Epithelial cell of esophagus (primary cell): Measurements from ENCODE around the gene ASPHD1.
A peak's percentile ranks its signal among the peaks of the same experiment; 100 is the strongest.

Experiments
- DNase-seq: peaks from one replicate; pipeline ENCODE4 v3.0.0; 2010; ENCODE audit warnings: low read depth
- H3K4me3 ChIP-seq: 2 replicates; pipeline ENCODE4 v1.5.1; 2011; ENCODE audit warnings: mild to moderate bottlenecking, low read length, control low read depth
- TF ChIP-seq, protein P1 (sequence below): IDR thresholded peaks from 2 replicates; pipeline ENCODE4 v1.5.1; 2011; ENCODE audit warnings: low read depth, mild to moderate bottlenecking, low read length, control low read depth, inconsistent platforms; ENCODE audit not compliant: insufficient read depth; ENCODE audit errors: missing control alignments

ASPHD1 gene

DNA sequence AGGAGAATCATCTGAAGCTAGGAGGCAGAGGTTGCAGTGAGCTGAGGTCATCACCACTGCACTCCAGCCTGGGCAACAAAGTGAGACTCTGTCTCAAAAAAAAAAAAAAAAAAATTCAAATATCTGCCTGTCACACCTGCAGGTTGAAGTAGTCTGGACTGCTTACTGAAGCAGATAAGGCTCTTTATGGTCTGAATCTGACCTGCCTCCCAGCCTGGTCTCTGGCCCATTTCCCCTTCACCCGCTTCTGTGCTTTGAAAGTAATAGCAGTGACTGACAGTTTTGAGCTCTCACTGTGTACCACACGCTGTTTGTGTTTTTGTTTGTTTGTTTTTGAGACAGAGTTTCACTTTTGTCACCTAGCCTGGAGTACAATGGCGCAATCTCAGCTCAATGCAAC, 6.7 kb upstream of the ASPHD1 start:
- DNase-seq: no peak
- H3K4me3 ChIP-seq: no peak overlapping the region
- TF ChIP-seq, protein P1, sequence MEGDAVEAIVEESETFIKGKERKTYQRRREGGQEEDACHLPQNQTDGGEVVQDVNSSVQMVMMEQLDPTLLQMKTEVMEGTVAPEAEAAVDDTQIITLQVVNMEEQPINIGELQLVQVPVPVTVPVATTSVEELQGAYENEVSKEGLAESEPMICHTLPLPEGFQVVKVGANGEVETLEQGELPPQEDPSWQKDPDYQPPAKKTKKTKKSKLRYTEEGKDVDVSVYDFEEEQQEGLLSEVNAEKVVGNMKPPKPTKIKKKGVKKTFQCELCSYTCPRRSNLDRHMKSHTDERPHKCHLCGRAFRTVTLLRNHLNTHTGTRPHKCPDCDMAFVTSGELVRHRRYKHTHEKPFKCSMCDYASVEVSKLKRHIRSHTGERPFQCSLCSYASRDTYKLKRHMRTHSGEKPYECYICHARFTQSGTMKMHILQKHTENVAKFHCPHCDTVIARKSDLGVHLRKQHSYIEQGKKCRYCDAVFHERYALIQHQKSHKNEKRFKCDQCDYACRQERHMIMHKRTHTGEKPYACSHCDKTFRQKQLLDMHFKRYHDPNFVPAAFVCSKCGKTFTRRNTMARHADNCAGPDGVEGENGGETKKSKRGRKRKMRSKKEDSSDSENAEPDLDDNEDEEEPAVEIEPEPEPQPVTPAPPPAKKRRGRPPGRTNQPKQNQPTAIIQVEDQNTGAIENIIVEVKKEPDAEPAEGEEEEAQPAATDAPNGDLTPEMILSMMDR: no peak

DNA sequence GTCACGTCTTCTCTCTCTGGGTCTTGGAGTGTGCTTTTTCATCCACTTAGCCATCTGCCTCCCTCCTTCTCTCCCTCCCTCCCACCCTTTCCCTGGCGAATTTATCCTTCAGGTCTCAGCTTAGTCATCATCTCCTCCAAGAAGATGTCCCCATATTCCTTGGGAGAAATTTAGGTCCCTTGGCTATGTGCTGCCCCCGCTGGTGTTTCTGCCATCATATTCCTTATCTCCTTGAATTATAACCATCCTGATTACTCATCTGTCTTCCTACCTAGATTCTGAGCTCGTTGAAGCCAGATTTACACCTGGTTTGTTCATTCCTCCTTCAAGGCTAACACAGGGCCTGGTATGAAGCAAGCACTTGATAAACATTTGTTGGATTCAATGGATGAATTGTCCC, 5.9 kb upstream of the ASPHD1 start:
- TF ChIP-seq, protein P1: no peak
- no peak overlapping the region for H3K4me3 ChIP-seq
- no peak for DNase-seq

DNA sequence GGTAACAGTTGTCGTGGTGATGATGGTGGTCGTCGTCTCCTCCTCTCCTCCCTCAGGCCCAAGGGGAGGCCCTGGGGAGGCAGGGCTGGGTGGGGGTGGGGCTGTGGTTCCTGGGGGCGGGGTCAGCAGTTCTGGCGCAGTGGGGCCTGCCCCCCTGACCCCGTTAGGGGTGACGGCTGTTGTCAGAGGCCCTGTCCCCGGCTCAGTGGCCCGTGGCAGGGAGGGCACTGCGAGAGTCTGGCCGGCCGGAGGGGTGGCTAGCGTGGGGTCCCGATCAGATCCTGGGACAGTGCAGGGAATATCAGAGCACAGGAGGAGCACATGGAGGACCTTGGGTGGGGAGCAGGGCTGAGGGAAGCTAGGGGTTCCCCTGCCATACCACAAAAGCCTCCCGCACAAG, 3.4 kb upstream of the ASPHD1 start:
- TF ChIP-seq, protein P1: no peak
- H3K4me3 ChIP-seq: no peak overlapping the region
- DNase-seq: no peak

DNA sequence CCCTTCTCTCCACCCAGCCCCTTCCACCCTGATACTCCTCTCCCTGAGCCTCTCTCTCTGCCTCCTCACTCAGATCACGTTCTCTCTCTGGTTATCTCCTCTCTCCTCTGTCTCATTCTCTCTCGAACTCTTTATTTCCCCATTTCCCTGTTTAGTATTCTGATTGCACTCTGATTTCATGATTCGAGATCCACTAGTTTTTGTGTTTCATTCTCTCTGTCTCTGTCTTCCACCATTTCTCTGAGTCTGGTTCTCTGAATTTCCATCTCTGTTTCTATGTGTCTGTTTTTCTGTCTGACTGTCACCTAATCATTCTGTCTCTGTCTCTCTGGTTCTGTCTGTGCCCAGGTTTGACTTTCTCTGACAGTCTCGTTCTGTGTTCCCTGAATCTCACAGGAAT, 3.0 kb upstream of the ASPHD1 start:
- TF ChIP-seq, protein P1: no peak
- DNase-seq: no peak
- no peak overlapping the region for H3K4me3 ChIP-seq

DNA sequence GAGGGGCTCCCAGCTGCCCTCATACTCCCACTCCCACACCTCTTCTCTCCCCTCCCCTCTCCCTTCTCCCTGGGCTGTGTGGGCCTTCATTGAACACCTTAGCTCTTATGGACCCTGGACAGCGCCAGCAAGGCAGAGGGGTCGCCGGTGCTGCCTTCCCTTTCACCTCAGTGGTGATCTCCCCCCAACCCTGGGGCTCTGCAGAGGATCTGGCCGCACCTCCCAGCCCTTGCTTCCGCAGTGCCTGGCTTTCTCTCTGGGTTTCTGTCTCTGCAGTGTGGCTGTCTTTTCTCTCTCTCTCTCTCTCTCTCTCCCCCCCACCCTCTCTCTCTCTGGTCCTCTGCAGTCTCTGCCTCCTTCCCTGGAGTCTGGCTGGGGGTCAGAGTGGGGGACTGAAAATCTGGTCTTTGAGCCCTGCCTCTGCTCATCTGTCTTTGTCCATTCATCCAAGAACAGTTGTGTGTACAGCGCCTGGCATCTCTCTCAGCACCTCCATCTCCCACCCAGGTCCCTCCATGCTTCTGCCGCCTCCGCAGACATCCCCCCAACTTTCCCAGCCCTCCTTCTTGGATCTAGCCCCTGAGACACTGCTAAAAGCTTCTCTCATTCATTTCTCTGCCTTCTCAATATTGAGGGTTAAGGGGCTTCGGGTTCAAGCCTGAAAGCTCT, 2.0 kb upstream of the ASPHD1 start:
- H3K4me3 ChIP-seq: peak overlapping the region; percentile 68
- TF ChIP-seq, protein P1: no peak
- no peak for DNase-seq

DNA sequence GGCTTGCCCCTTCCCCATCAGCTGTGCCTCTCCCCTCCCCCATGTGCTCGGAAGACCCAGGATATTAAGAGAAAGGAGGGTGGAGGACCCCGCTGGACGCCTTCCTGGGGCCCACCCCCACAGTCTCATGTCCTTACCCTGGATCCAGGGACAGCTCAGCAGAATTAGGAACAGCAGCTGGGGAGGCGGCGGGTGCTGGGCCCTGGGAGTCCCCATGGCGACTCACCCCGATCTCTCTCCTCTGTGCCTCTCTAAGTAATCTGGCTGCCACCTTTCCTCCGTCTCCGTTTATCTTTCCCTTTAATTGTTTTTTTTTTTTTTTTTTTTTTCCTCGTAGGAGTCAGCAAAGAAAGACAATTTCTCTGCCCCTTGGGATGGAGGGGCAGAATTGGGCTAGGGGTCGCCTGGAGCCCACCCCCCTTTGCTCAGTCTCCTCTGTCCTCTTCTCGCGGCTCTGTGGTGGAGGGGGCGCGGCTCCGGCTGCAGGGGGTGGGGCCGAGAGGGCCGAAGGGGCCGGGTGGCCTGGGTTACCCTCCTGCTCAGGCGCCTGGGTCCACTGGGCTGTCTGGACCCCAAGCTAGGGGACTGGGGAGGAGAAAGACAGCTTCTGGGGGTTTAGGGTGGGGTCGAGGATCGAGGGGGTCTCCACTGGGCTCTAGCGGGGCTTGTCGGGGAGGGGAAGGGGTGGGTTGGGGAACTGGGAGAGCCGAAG, 1.3 kb upstream of the ASPHD1 start:
- H3K4me3 ChIP-seq: peak overlapping the region; percentile 68
- TF ChIP-seq, protein P1: no peak
- DNase-seq: no peak
